ENCODE measurements around the gene ERCC4.
"Not testable (repeated sequence)": the region's sequence is repeated elsewhere in the genome, so short reads cannot be mapped to it uniquely, and the experiment has no call there.

- not testable (repeated sequence) for TF ChIP-seq POLR2A, CTCF (IDR thresholded peaks at IDR 0.05)
Observed at GRCh38 chr16:13889323-13889722, 30.6 kb upstream of the ERCC4 start.

Data from ovary (tissue), 3 donors.